ENCODE measurements around the gene PPP1R14C.

The PPP1R14C gene

DNA sequence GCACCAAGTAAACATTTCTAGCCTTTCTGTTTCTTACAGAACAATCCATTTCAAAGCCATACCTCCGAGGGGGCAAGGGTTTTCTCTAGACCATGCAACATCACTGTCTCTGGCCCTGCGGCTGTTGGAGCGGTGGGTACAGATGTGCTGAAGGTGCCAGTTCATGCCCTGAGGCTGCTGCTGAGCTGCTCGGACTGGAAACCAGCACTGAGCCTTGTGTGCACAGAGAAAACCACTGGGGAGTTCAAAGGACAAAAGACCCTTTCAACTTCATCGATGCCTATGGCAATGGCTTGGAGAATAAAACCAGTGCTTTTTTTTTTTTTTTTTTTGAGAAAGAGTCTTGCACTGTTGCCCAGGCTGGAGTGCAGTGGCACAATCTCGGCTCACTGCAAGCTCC, 132.6 kb downstream of the PPP1R14C start:
- DNase-seq = no peak

DNA sequence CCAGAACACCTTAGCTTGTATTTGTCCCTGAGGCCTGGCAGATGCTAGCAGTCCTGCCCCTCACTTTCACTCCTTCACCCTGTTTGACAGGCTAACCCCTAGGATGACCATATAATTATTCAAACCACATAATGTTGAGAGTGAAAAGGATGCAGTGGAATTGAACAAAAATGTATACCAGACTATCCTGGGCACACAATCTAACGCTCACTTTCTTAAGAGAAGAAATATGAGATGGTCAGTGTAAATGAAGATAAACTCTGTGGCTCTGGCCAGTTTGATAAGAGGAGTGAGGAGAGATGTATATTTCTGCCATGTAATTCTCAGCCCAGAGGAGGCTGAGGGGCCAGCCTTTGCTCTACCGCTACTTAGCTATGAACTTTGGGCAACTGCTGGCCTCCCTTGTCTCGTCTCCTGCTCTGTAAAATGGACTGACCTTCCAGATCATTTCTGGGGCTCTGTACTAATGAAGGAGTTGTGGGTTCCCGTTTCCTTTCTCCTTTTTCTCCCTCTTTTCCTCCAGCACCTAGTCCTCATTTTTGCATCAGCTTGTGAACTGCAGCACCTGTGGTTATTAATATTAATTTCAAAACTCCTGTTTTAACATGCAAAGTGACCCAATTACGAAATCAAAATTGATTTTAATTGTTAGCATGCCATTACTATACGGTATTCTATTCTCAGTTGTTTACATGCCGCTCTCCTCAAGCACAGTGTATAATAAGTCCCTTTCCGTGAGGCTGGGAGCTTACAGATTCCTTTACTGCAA, 133.5 kb downstream of the PPP1R14C start:
- no peak for DNase-seq

DNA sequence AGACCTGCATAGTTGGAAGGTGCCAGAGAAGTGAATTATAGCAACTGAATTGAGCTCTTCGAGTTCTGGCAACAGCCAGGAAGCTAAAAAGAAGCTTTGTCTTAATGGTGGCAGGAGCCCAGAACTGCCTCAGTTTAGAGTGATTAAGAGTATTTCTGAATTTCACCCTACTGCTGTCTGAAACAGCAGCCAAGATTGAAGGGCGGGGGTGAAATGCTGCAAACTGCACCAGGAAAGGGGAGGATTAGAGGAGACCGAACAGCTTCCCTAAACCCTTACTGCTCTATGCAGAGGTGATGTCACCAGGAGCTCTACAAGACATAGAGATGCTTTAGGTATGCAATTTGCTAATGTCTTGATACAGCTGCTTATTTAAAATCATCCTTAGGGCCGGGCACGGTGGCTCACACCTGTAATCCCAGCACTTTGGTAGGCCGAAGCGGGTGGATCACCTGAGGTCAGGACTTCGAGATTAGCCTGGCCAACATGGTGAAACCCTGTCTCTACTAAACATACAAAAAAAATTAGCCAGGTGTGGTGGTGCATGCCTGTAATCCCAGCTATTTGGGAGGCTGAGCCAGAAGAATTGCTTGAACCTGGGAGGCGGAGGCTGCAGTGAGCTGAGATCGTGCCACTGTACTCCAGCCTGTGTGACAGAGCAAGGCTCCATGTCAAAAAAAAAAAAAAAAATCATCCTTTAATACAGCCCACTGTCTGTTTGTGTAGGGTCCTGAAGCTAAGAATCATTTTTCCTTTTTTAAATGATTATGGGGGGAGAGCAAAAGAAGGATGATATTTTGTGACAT, 134.3 kb downstream of the PPP1R14C start:
- no peak for DNase-seq

DNA sequence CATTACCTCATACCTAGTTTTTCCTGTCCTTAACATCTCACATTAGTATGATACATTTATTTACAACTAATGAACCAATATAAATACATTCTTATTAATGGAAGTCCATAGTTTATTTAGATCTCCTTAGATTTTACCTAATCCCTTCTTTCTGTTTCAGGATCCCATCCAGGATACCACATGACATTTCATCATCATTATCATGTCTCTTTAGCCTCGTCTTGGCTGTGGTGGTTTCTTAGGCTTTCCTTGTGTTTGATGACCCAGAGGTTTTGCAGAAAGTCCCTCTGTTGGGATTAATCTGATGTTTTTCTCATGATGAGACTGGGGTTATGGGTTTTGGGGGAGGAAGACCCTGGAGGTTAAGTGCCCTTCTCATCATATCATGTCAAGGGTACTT, 136.7 kb downstream of the PPP1R14C start:
- DNase-seq = no peak

DNA sequence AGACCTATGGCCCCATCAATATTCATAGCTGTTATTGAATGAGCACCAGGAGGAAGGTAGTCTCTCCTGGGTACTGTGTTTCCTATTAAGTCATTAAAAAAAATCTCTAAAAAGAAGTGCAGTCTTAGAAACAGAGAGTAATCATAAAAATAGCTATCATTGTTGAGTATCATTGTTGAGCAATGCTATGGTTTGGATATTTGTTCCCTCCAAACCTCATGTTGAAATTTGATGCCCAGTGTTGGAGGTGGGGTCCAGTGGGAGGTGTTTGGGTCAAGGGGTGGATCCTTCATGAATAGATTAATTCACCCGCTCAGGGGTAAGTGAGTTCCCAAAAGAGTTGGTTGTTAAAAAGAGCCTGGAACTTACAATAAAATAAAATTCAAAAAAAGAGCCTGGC, 137.9 kb downstream of the PPP1R14C start:
- DNase-seq = no peak

DNA sequence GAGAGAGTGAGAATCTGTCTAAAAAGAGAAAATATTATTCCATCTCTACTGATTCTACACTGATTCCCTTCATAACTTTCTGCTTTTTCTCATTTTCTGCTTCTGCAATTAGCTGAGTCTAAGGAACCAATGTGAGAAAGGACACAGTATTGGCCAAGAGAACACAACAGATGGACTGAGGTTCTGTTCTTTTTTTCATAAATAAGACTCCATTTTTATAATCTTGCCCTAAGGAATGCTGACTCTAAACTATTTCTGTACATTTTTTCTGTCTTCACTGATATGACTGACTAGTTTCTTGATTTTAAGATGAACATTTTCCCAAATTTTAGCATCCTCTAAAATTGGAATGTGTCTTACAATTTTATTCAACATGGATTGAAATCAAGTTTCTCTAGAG, 138.9 kb downstream of the PPP1R14C start:
- no peak for DNase-seq

DNA sequence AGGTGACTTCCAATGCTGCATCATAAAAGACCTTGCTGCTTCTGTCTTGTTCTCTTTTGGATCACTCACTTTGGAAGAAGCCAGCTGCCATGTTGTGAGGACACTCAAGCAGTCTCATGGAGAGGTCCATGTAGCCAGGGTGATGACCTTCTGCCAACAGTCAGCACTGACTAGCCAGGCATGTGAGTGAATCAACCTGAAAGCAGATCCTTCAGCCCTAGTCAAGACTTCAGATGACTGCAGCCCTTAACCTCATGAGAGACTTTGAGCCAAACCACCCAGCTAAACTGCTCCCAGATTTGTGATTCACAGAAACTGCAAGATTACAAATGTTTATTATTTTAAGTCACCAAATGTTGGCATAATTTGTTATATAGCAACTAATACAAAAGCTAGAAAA, 140.0 kb downstream of the PPP1R14C start:
- no peak for DNase-seq

DNA sequence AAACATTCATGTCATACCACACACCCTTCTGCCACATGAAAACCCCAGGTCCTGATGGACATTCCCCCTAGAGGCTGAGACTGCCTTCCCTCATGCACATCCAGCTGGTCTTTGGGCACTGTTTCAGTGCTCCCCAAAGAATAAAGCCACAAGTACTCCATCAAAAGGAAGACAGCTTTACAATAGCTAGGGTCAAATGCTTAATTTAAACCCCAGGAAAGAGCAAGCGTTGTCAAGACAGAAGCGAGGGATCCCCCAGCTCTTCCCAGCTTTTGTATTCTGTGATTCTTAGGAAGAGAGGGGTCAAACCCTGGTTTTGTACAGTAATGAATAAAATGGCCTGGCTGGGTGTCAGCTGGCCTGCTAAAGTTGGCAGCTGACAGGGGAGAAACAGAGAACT, 143.6 kb downstream of the PPP1R14C start:
- no peak for DNase-seq

DNA sequence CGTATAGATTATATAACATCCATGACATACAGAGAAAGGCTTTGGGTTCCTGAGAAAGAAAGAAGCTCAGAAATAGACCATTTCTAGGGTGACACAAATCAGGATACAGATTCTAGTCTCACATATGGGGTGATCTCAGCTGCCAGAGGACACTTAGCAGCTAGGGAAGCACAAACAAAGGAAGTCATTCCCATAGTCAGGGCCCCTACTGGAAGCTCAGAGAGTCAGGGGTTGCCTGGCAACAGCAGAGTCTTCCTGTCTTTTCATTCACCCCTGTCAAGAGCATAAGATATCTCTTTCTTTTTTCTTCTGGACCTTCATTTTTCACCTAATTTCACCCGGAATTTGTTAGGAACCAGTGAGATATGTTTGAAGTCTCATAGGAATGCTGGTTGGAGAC, 144.1 kb downstream of the PPP1R14C start:
- no peak for DNase-seq

DNA sequence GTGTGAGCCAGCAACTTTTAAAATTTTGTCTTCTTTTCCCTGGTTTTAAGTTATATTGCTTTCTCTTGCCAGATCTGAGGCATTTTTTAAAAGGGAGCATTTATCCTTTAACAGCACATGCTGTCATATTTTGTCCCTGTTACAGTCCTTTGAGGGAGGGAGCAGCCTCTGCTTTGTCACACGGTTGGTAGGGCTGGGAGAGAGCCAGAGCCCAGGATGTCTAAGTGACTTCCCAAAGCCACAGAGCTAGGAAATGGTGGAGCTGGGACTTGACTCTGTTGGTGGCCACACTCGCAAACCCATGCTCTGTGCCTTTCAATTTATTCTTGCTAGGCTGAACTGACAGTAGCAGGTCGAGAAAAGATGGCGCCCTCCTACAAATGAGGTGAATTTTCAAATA, 145.6 kb downstream of the PPP1R14C start:
- DNase-seq = no peak

DNA sequence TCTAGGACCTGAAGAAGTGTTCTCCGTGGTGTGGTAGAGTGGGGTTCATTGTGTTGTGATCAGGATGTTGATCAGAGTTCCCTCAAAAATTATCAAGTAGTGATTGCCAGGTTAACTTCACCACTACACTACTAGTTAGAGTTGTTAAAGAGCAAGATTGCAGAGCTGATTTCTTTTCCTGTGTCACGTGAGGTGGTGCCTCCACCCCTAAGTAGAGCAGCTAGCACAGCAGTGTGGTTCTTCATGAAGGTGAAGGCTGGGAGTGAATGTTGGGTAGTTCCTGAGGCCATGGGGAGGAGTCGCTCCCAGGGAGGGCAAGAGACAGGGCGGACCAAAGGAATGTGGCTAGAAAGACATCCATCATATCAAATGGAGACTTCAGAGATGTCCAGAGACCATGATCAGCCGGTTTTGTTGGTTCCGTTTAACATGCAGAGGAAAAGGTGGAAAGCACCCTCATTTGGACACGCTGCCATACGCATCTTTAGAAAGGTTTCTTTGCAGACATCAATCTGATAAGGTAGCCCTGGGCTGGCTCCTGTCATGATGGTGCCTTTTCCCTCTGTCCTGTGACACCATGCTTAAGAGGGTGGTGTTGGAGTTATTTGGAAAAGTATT, 146.7 kb downstream of the PPP1R14C start:
- no peak for DNase-seq

DNA sequence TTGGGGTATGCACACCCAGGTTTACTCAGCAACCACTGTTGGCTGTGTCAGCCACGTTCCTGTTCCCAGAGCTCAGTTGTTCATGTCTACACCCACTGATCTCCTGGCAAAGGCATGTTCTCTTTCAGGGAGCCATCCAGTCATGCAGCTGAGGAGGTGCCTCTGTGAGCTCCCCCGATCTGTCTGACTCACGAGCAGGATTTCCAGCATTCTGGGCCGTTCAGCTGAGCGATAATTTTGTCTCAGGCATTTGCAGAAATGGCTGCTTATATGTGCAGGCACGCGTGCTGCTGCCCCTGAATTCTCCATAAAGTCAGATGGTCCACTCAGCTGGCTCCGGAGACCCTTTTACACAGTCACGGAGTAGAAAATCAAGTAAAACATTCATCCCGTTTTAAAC, 147.6 kb downstream of the PPP1R14C start:
- no peak for DNase-seq

DNA sequence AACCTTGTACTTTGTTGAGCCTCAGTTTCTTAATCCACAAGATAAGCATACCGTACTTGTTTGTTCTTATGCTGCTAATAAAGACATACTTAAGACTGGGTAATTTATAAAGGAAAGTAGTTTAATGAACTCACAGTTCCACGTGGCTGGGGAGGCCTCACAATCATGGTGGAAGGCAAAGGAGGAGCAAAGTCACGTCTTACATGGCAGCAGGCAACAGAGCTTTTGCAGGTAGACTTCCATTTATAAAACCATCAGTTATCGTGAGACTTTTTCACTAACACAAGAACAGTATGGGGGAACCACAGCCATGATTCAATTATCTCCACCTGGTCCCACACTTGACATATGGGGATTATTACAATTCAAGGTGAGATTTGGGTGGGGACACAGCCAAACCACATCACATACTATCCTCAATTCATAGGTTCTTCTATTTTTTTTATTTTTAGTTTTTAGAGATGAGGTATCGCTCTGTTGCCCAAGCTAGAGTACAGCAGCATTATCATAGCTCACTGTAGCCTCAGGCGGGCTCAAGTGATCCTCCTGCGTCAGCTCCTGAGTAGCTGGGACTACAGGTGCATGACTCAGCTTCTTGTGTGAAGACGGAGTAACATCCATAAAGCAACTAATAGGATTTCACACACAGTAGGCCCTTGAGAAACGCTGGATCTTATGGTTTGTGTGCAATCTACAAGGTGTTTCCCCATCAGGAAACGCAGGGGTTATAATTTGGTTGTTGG, 149.3 kb downstream of the PPP1R14C start:
- no peak for DNase-seq

DNA sequence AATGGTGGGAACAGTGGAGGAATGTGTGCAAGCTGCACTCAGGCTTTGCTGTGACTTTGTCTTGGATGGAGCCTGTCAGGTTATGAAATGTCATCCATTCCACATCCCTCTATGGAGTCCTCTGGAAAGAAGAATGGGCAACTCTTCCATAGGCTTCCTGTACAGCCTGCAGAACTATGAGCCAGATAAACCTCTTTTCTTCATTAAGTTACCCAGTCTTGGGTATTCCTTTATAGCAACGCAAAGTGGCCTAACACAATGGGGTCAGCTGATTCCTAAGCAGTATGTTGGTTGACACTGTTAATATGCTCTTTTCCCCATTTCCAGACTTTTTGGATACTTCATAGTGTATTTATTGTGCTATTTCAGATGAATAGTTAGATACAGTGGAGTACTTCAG, 150.2 kb downstream of the PPP1R14C start:
- no peak for DNase-seq

DNA sequence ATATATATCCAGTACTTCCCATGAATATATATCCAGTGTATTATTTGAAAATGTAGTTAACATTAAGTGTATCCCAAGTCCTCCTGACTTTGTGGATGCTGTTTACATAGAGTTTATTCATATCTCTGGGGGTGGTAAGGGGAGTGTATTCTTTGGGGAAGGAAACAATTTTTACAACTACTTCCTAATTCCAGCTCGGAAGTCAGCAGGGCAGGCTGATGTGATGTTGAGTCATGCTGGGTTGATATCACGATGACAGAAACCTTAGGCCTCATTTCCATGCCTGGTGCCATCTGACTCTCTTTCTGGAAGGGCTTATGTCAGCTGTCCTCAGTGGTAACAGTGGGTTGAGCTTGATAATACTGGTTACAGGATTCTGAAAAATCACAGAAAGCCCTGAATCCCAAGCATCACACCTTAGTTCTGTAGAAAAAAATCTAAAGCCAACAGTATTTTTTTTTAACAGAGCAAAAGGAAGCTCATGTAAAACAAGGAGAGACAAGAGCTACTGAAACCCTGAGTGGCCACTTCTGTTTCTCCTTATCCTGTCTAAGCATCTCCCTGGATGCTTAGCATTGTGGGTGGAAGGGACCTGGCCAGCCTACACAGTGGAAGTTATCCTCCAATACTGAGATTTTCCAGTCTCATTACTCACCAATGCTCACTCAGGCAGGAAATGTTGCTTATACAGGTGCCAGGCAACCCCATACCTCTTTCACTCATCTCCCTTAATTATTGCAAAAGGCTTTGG, 150.8 kb downstream of the PPP1R14C start:
- no peak for DNase-seq

DNA sequence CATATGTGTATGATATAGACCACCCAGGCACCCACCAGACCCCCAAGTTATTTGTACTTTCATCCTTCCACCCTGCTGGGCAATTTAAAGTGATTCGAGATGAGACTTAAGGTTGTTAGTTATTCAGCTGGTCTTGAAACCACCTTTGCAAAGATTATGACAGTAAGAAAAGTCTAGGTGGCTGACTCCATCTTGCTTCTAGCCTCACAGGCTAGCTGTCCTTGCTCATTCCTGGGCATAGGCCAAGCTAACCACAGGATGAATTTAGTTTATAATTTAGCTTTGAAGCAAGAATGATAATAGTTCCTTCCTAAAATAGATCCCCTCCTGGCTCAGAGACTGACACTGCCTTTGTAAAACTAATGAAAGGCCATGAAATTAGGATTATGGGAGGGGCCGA, 154.0 kb downstream of the PPP1R14C start:
- no peak for DNase-seq

DNA sequence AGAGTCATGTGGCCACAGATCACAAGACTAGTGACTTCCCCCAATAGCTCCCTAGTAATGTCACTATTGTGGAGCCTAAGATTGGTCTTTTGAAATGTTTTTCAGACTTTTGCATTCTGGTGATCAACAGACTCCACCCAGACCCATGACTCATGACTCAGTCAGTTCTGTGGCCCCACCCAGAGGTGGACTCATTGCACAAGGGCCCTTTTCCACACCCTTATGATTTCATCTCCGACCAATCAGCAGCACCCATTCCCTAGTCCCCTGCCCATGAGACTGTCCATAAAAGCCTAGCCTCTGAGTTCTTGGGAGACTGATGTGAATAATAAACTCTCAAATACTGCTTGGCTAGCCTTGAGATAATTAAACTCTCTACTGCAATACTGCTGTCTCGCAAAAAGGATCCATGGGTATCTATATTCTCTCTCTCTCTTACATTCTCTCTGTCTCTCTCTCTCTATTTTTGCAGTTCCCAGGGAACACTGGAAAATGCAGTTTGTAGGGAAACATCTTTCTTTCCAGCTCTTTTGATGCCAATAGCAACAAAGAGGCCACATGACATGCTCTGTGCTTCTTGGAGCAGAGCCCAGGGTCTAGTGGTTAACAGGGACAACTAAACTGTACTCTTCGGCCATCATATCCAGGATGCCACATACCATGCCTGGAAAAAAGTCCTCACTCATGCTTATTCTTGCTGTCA, 154.6 kb downstream of the PPP1R14C start:
- no peak for DNase-seq

DNA sequence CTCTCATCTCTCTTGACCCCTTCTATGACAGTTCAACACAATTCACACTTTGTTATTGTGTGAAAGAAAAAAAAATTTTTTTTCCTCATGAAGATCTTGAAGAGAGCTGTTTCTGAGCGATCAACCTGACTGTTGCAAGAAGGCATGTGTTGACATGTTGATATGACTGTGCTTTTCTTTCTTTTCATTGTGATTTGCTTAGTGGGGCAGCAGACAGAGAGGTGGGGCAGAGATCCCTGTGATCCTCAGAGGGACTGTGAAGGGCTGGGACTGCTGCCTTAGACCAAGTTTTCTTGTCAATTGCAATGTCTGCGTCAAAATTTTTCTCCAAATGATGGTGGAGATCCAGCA, 155.2 kb downstream of the PPP1R14C start:
- DNase-seq = no peak

DNA sequence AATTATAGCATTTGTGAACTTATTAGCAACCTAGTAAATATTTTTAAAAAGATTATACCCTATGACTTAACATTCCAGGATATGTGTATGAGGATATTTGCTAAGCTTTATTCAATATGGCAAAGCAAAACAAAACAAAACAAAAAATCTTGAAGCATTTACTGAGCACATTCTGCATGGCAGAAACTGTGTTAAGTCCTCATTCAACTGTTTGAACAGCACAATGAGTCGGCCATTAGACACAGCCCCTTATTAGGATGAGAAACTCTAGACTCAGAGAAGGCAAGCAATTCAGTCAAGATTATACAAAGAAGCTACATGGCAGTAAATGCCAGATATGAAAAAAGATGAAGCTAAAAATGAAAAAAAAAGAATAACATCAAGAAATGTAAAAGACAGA, 155.8 kb downstream of the PPP1R14C start:
- no peak for DNase-seq
